ENCODE data around the gene FLT1. TPM values are rescaled to one million over a fixed set of nuclear protein-coding genes. Genes with fewer than 3 reads are reported as not detected.

Gene FLT1
- polyA plus RNA-seq, 4 donors: 0.45 to 8.8 (median 3.0) TPM

- 61 to 79% (median 74%) methylated on average over 10 of the region's 10 CpGs for WGBS, 3 donors
- H3K9me3 ChIP-seq (ENCODE audit: control insufficient read depth in 2 of 2, insufficient read depth in 1 of 2, low read depth in 1 of 2, low read length in 1 of 2): no peaks in the 10 kb centered on the region
Measured at GRCh38 chr13:28429685-28430290, 65.1 kb downstream of the FLT1 start.

GRCh38 chr13:28429096-28429495 is 65.8 kb downstream of the FLT1 start:
- FAIRE-seq (no peak), DNase-seq (no peak)
- H3K4me1 ChIP-seq (ENCODE audit: control insufficient read depth in 3 of 3, insufficient read depth in 2 of 3, low read depth in 1 of 3, low read length in 2 of 3): no peaks in the 10 kb centered on the region
- no peaks in the 10 kb centered on the region for H3K36me3 ChIP-seq (ENCODE audit: control insufficient read depth in 3 of 3, insufficient read depth in 2 of 3, low read depth in 1 of 3, low read length in 3 of 3)
- 56 to 63% (median 62%) methylated on average over 2 of the region's 2 CpGs for WGBS, 3 donors
- no peaks in the 10 kb centered on the region for H3K27me3 ChIP-seq (ENCODE audit: control insufficient read depth in 3 of 3, insufficient read depth in 3 of 3, low read length in 3 of 3)
- no peak overlapping the region for H3K4me3 ChIP-seq (ENCODE audit: low read depth in 1 of 3, low read length in 3 of 3)
- no peaks in the 10 kb centered on the region for H3K9me3 ChIP-seq (ENCODE audit: control insufficient read depth in 2 of 2, insufficient read depth in 1 of 2, low read depth in 1 of 2, low read length in 1 of 2)
- H3K27ac ChIP-seq (ENCODE audit: low read depth in 1 of 3, low read length in 2 of 3): no peak overlapping the region

More at GRCh38 chr13:28429685-28430290, 65.1 kb downstream of the FLT1 start:
- H3K36me3 ChIP-seq (ENCODE audit: control insufficient read depth in 3 of 3, insufficient read depth in 2 of 3, low read depth in 1 of 3, low read length in 3 of 3): no peaks in the 10 kb centered on the region
- no peak overlapping the region for H3K4me3 ChIP-seq (ENCODE audit: low read depth in 1 of 3, low read length in 3 of 3)
- H3K27ac ChIP-seq (ENCODE audit: low read depth in 1 of 3, low read length in 2 of 3): peak overlapping the region in 1 of 3 donors; percentile 17
- no peaks in the 10 kb centered on the region for H3K27me3 ChIP-seq (ENCODE audit: control insufficient read depth in 3 of 3, insufficient read depth in 3 of 3, low read length in 3 of 3)
- FAIRE-seq (no peak), DNase-seq (no peak)
- H3K4me1 ChIP-seq (ENCODE audit: control insufficient read depth in 3 of 3, insufficient read depth in 2 of 3, low read depth in 1 of 3, low read length in 2 of 3): no peaks in the 10 kb centered on the region

GRCh38 chr13:28426381-28426780 is 68.5 kb downstream of the FLT1 start:
- no peak for FAIRE-seq
- H3K4me1 ChIP-seq (ENCODE audit: control insufficient read depth in 3 of 3, insufficient read depth in 2 of 3, low read depth in 1 of 3, low read length in 2 of 3): no peaks in the 10 kb centered on the region
- 87 to 94% (median 92%) methylated on average over 4 of the region's 4 CpGs for WGBS, 3 donors
- no peaks in the 10 kb centered on the region for H3K36me3 ChIP-seq (ENCODE audit: control insufficient read depth in 3 of 3, insufficient read depth in 2 of 3, low read depth in 1 of 3, low read length in 3 of 3)
- no peak overlapping the region for H3K4me3 ChIP-seq (ENCODE audit: low read depth in 1 of 3, low read length in 3 of 3)
- H3K27me3 ChIP-seq (ENCODE audit: control insufficient read depth in 3 of 3, insufficient read depth in 3 of 3, low read length in 3 of 3): peaks cover 0 to 3% (median 0%) of the 10 kb centered on the region in 3 donors
- H3K9me3 ChIP-seq (ENCODE audit: control insufficient read depth in 2 of 2, insufficient read depth in 1 of 2, low read depth in 1 of 2, low read length in 1 of 2): no peaks in the 10 kb centered on the region
- no peak for DNase-seq
- H3K27ac ChIP-seq (ENCODE audit: low read depth in 1 of 3, low read length in 2 of 3): no peak overlapping the region

- 2 to 25% (median 3%) methylated on average over 1 of the region's 1 CpG for WGBS, 3 donors
- Histone ChIP-seq H3K4me1 (ENCODE audit: control insufficient read depth in 3 of 3, insufficient read depth in 2 of 3, low read depth in 1 of 3, low read length in 2 of 3) (no peaks in the 10 kb centered on the region), H3K27me3 (ENCODE audit: control insufficient read depth in 3 of 3, insufficient read depth in 3 of 3, low read length in 3 of 3) (peaks cover 0 to 3% (median 0%) of the 10 kb centered on the region in 3 donors), H3K4me3 (ENCODE audit: low read depth in 1 of 3, low read length in 3 of 3) (no peak overlapping the region), H3K27ac (ENCODE audit: low read depth in 1 of 3, low read length in 2 of 3) (no peak overlapping the region), H3K9me3 (ENCODE audit: control insufficient read depth in 2 of 2, insufficient read depth in 1 of 2, low read depth in 1 of 2, low read length in 1 of 2) (no peaks in the 10 kb centered on the region), H3K36me3 (ENCODE audit: control insufficient read depth in 3 of 3, insufficient read depth in 2 of 3, low read depth in 1 of 3, low read length in 3 of 3) (no peaks in the 10 kb centered on the region)
- DNase-seq (no peak), FAIRE-seq (no peak)
Measured at GRCh38 chr13:28425793-28426192, 69.1 kb downstream of the FLT1 start.

- Histone ChIP-seq H3K27me3 (ENCODE audit: control insufficient read depth in 3 of 3, insufficient read depth in 3 of 3, low read length in 3 of 3) (peaks cover 0 to 3% (median 0%) of the 10 kb centered on the region in 3 donors), H3K36me3 (ENCODE audit: control insufficient read depth in 3 of 3, insufficient read depth in 2 of 3, low read depth in 1 of 3, low read length in 3 of 3) (no peaks in the 10 kb centered on the region), H3K4me3 (ENCODE audit: low read depth in 1 of 3, low read length in 3 of 3) (no peak overlapping the region), H3K27ac (ENCODE audit: low read depth in 1 of 3, low read length in 2 of 3) (no peak overlapping the region), H3K9me3 (ENCODE audit: control insufficient read depth in 2 of 2, insufficient read depth in 1 of 2, low read depth in 1 of 2, low read length in 1 of 2) (no peaks in the 10 kb centered on the region), H3K4me1 (ENCODE audit: control insufficient read depth in 3 of 3, insufficient read depth in 2 of 3, low read depth in 1 of 3, low read length in 2 of 3) (no peaks in the 10 kb centered on the region)
- 93 to 97% (median 93%) methylated on average over 4 of the region's 4 CpGs for WGBS, 3 donors
- FAIRE-seq (no peak), DNase-seq (no peak)
Measured at GRCh38 chr13:28424541-28424940, 70.4 kb downstream of the FLT1 start.

- Histone ChIP-seq H3K4me3 (ENCODE audit: low read depth in 1 of 3, low read length in 3 of 3) (no peak overlapping the region), H3K36me3 (ENCODE audit: control insufficient read depth in 3 of 3, insufficient read depth in 2 of 3, low read depth in 1 of 3, low read length in 3 of 3) (no peaks in the 10 kb centered on the region), H3K27ac (ENCODE audit: low read depth in 1 of 3, low read length in 2 of 3) (no peak overlapping the region), H3K4me1 (ENCODE audit: control insufficient read depth in 3 of 3, insufficient read depth in 2 of 3, low read depth in 1 of 3, low read length in 2 of 3) (no peaks in the 10 kb centered on the region), H3K27me3 (ENCODE audit: control insufficient read depth in 3 of 3, insufficient read depth in 3 of 3, low read length in 3 of 3) (peaks cover 0 to 3% (median 0%) of the 10 kb centered on the region in 3 donors), H3K9me3 (ENCODE audit: control insufficient read depth in 2 of 2, insufficient read depth in 1 of 2, low read depth in 1 of 2, low read length in 1 of 2) (no peaks in the 10 kb centered on the region)
- FAIRE-seq (no peak), DNase-seq (no peak)
- 67 to 72% (median 69%) methylated on average over 5 of the region's 5 CpGs for WGBS, 3 donors
Measured at GRCh38 chr13:28423010-28423409, 71.9 kb downstream of the FLT1 start.

- Histone ChIP-seq H3K36me3 (ENCODE audit: control insufficient read depth in 3 of 3, insufficient read depth in 2 of 3, low read depth in 1 of 3, low read length in 3 of 3) (no peaks in the 10 kb centered on the region), H3K9me3 (ENCODE audit: control insufficient read depth in 2 of 2, insufficient read depth in 1 of 2, low read depth in 1 of 2, low read length in 1 of 2) (no peaks in the 10 kb centered on the region), H3K27ac (ENCODE audit: low read depth in 1 of 3, low read length in 2 of 3) (no peak overlapping the region), H3K27me3 (ENCODE audit: control insufficient read depth in 3 of 3, insufficient read depth in 3 of 3, low read length in 3 of 3) (peaks cover 0 to 3% (median 0%) of the 10 kb centered on the region in 3 donors), H3K4me1 (ENCODE audit: control insufficient read depth in 3 of 3, insufficient read depth in 2 of 3, low read depth in 1 of 3, low read length in 2 of 3) (no peaks in the 10 kb centered on the region), H3K4me3 (ENCODE audit: low read depth in 1 of 3, low read length in 3 of 3) (no peak overlapping the region)
- no peak for DNase-seq
- FAIRE-seq: no peak
- WGBS, 3 donors: 57 to 60% (median 58%) methylated on average over 7 of the region's 7 CpGs
Measured at GRCh38 chr13:28421676-28422410, 73.1 kb downstream of the FLT1 start.

GRCh38 chr13:28420704-28421103 is 74.2 kb downstream of the FLT1 start:
- Histone ChIP-seq H3K4me3 (ENCODE audit: low read depth in 1 of 3, low read length in 3 of 3) (no peak overlapping the region), H3K9me3 (ENCODE audit: control insufficient read depth in 2 of 2, insufficient read depth in 1 of 2, low read depth in 1 of 2, low read length in 1 of 2) (no peaks in the 10 kb centered on the region), H3K4me1 (ENCODE audit: control insufficient read depth in 3 of 3, insufficient read depth in 2 of 3, low read depth in 1 of 3, low read length in 2 of 3) (no peaks in the 10 kb centered on the region), H3K27ac (ENCODE audit: low read depth in 1 of 3, low read length in 2 of 3) (no peak overlapping the region), H3K36me3 (ENCODE audit: control insufficient read depth in 3 of 3, insufficient read depth in 2 of 3, low read depth in 1 of 3, low read length in 3 of 3) (no peaks in the 10 kb centered on the region), H3K27me3 (ENCODE audit: control insufficient read depth in 3 of 3, insufficient read depth in 3 of 3, low read length in 3 of 3) (peaks cover 0 to 3% (median 0%) of the 10 kb centered on the region in 3 donors)
- WGBS, 3 donors: 75 to 85% (median 83%) methylated on average over 4 of the region's 4 CpGs
- FAIRE-seq (no peak), DNase-seq (no peak)

Data from small intestine (tissue), 7 donors.